Stomach smooth muscle (tissue), 2 donors: ENCODE results near the gene CPNE4.
"Not testable (repeated sequence)": the region's sequence is repeated elsewhere in the genome, so short reads cannot be mapped to it uniquely, and the experiment has no call there.

Source experiments
- H3K27ac ChIP-seq: one replicate; pipeline ENCODE4 v1.7.0; 2013; ENCODE audit warnings: mild to moderate bottlenecking, low read length, inconsistent platforms
- H3K27me3 ChIP-seq, 2 donors: one replicate each; pipeline ENCODE4 v1.7.0; 2013; ENCODE audit warnings: low read length in 2 of 2; ENCODE audit not compliant: insufficient read depth in 2 of 2, control insufficient read depth in 1 of 2
- H3K36me3 ChIP-seq, 2 donors: one replicate each; pipeline ENCODE4 v1.7.0; 2013; ENCODE audit warnings: low read length in 2 of 2; ENCODE audit not compliant: control insufficient read depth in 2 of 2, insufficient read depth in 2 of 2
- H3K4me1 ChIP-seq: one replicate; pipeline ENCODE4 v1.7.0; 2013; ENCODE audit warnings: low read length; ENCODE audit not compliant: control insufficient read depth, insufficient read depth
- H3K4me3 ChIP-seq, 2 donors: one replicate each; pipeline ENCODE4 v1.7.0; 2013; ENCODE audit warnings: low read length in 2 of 2
- H3K9ac ChIP-seq, 2 donors: one replicate each; pipeline ENCODE4 v1.7.0; 2013; ENCODE audit warnings: low read length in 2 of 2, mild to moderate bottlenecking in 1 of 2
- H3K9me3 ChIP-seq, 2 donors: one replicate each; pipeline ENCODE4 v1.7.0; 2013; ENCODE audit warnings: low read length in 2 of 2; ENCODE audit not compliant: control insufficient read depth in 2 of 2
- donor health status: healthy.
- donor health status: Pancreatic carcinoma.

CPNE4 gene

DNA sequence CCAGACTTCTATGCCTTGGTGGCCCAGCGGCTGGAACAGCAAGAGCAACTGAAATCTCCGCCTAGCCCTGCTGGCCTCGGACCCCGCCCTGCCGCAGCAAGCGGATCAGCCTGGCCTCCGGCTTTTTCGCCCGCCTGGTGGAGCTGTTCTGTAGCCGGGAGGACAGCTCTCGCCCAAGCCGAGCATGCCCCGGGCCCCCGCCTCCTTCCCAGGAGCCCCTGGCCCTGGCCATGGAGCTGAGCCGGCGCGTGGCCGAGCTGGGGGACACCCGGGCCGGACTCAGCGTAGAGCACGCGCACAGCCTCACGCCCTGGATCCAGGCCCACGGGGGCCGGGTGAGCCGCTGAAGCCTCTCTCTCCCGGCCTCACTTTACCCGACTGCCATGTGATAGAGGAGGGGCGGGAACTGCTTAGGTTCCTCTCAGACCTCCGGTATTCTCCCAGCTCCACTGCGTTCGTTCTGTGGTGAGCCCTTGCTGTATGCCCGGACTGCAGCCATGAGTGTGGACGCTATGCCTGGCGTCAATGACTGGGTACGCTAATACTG lies 507.9 kb downstream of the CPNE4 start:
- H3K4me3 ChIP-seq = peak overlapping the region; percentile 43 to 62
- no peaks in the 10 kb centered on the region for H3K36me3 ChIP-seq
- H3K4me1 ChIP-seq = peaks cover 5% of the 10 kb centered on the region
- peaks cover 2 to 12% of the 10 kb centered on the region in 2 donors for H3K27me3 ChIP-seq
- H3K27ac ChIP-seq = no peak overlapping the region
- H3K9ac ChIP-seq = peak overlapping the region in 1 of 2 donors; percentile 20
- no peaks in the 10 kb centered on the region for H3K9me3 ChIP-seq

DNA sequence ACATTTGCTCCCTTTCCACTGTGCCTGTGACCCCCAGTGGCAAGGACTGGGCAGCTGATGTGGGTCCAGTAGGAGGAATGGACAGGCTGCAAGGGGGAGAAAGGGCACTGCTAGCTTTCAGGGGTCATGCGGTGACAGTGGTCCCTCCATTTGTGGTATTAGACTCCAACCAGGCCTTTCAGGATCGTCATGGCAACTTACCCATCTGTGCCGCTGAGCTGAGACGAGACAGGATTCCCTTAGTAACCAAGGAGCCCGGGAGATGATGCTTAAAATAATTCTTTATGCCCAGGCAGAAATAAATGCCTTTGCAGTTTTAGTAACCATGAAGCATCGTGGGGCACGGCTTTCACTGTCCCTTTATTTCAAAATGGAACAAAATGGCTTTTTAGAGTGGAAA lies 516.1 kb downstream of the CPNE4 start:
- no peaks in the 10 kb centered on the region for H3K36me3 ChIP-seq
- no peak overlapping the region for H3K4me3 ChIP-seq
- H3K27ac ChIP-seq = no peak overlapping the region
- no peak overlapping the region for H3K9ac ChIP-seq
- H3K9me3 ChIP-seq = no peaks in the 10 kb centered on the region
- H3K27me3 ChIP-seq = no peaks in the 10 kb centered on the region
- H3K4me1 ChIP-seq = no peaks in the 10 kb centered on the region

DNA sequence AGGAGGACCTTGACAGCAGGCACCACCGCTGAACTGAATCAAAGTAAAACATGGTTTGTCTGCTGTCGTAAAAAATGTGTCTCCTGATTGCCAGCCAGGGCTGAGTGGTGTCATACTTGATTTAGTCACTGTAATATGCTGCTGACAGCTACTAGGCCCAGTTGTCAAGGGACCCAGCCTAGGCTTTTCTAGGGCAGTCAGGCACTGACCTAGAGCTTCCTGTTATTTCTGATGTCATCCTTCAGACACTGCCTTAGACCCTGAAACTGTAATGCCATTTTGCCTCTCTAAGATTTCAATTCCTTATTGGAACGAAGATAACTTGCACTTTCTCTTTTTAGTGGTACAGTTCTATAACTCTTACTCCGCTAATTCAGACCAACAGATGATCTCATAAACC lies 529.4 kb downstream of the CPNE4 start:
- Histone ChIP-seq H3K4me1 (peaks cover 6% of the 10 kb centered on the region), H3K4me3 (no peak overlapping the region), H3K9ac (no peak overlapping the region), H3K27ac (no peak overlapping the region), H3K36me3 (no peaks in the 10 kb centered on the region), H3K27me3 (no peaks in the 10 kb centered on the region), H3K9me3 (no peaks in the 10 kb centered on the region)

DNA sequence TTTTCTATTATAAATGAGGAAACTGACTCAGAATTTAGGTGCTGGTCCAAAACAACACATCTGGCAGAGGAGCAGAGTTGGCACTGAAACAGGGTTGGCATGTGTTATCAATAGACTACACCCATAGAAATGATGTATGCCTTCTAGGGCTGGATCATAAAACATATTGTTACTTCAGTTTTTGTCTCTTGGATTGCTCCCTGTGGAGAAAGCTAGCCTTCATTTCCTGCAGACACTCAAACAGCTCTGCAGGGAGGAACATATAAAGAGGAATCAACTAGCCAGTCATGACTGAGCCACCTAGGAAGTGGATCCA lies 531.5 kb downstream of the CPNE4 start:
- Histone ChIP-seq H3K27me3 (no peaks in the 10 kb centered on the region), H3K27ac (peak overlapping the region; percentile 46), H3K4me3 (peak overlapping the region; percentile 95 to 97), H3K4me1 (peaks cover 6% of the 10 kb centered on the region), H3K9ac (peak overlapping the region; percentile 92 to 99), H3K9me3 (no peaks in the 10 kb centered on the region), H3K36me3 (peaks cover 0 to 14% of the 10 kb centered on the region in 2 donors)

DNA sequence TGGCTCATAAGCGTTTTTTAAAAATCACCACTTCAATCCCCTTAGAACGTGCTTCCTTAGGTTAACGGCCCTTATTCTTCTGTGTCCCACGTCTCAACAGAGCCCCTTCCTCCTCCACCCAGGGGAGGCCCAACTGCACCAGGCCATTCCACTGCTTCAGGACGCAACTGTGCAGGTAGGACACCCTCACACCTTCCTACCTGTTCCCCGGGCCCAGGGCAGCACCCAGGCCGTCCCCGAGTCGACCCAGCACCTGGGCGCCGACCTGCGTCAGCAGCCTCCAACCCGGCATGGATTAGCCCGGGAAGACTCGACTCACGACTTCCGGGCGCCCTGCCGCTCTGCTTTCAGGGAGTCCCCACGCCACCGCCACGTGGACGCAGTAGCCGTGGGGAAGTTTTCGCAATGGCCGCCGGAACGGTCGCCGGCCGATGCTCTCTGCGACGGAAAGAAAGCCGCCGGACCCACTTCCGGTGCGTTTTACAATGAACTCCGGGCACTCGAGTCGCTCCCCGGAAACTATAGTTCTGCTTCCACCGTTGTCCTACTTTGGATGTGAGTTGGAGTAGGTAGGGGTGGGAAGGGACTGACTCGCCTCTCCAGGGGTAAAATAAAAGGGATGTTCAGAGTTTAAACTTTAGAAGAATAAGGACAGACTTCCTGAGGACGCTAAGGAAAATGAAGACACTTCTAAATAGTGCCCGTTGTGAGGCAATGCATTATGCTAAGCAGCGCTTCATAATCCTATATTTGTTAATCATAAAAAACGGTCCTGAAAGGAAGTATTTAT lies 532.1 kb downstream of the CPNE4 start, which contains the start of gene MRPL3:
Gene MRPL3 (minus strand): TSS at position 442 of the 790 bp plus-strand sequence. CDS start 150 bp downstream, at position 292.
- peak within 1 kb of the TSS; percentile 92 to 99 for H3K9ac ChIP-seq
- peaks cover 6% of the 10 kb centered on the region for H3K4me1 ChIP-seq
- H3K9me3 ChIP-seq = no peaks in the 10 kb centered on the region
- H3K36me3 ChIP-seq = peaks cover 3 to 17% of the 10 kb centered on the region in 2 donors
- H3K4me3 ChIP-seq = peak within 1 kb of the TSS; percentile 95 to 97
- H3K27me3 ChIP-seq = no peaks in the 10 kb centered on the region
- peak within 1 kb of the TSS; percentile 61 for H3K27ac ChIP-seq

DNA sequence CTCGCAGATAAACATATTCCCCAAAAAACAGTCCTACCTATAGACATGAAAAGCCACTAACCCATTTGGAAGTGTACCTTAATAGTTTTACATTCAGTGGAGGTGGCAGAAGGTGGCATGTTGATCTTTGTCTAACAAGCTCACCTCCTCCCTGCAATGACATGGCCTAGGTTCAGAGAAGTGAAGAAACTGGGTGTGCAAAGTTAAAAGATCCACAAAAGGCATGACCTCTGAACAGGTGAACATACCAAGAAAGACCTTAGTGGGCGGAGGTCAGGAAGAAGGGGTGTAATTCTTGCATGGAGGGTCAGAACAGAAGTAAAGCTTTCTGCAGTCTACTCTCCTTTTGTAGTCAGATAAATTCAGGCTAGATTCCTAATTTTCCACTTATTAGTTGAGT lies 532.9 kb downstream of the CPNE4 start:
- peaks cover 6% of the 10 kb centered on the region for H3K4me1 ChIP-seq
- no peaks in the 10 kb centered on the region for H3K9me3 ChIP-seq
- H3K4me3 ChIP-seq = peak overlapping the region; percentile 95 to 97
- no peaks in the 10 kb centered on the region for H3K27me3 ChIP-seq
- peak overlapping the region; percentile 92 to 99 for H3K9ac ChIP-seq
- H3K27ac ChIP-seq = peak overlapping the region; percentile 61
- peaks cover 5 to 19% of the 10 kb centered on the region in 2 donors for H3K36me3 ChIP-seq

DNA sequence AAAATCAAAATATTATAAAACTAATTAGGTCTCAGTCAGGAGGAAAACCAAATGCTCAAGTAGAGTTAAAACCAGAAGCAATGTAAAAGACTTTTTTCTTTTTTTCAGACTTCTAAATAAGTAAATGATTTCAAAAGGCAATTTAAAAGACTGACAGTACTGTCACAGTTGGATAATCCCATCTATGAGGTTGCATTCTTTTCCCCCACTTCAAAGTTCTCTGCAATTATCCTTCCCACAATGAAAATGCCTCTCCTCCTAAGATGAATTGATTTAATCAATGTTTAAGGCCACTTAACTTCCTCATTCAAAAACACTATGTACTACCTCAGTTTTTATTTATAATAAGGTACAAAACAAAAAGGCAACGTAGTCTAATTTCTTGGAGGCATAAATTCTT lies 540.1 kb downstream of the CPNE4 start:
- Histone ChIP-seq H3K9me3 (no peaks in the 10 kb centered on the region), H3K4me1 (no peaks in the 10 kb centered on the region), H3K4me3 (no peak overlapping the region), H3K36me3 (peaks cover 19 to 28% of the 10 kb centered on the region in 2 donors), H3K9ac (no peak overlapping the region), H3K27ac (no peak overlapping the region), H3K27me3 (no peaks in the 10 kb centered on the region)

DNA sequence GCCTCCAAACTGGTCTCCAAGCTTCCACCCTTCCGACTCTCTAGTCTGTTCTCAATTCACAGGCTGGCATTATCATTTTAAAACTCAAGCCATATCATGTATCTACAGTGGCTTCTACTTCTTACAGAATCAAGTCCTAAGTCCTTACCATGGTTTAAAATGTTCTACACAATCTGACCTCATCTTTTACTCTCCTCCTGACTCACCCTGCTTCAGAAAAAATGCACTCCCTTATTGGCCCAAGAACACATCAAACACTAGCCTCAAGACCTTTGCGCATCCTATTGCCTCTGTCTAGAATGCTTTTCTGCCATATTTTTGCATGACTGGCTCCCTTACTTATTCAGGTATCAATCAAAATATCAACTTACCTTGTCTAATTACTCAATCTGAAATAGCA lies 543.0 kb downstream of the CPNE4 start:
- no peaks in the 10 kb centered on the region for H3K27me3 ChIP-seq

DNA sequence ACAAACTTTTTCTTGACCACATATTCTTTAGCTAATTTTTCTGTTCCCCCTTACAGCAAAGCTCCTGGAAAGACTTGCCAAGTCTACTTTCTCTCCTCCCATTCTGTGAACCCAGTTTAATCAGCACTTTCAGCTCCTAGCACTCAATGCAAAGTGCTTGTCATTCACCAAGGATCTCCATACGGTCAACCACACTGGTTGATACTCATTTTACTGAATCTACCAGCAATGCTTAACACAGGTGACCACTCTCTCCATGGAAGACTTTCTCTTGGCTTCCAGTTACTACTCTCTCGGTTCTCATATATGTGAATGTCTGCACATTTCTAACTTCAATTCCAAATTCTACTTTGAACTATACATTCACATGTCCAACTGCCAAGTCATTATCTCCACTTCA lies 543.7 kb downstream of the CPNE4 start:
- Histone ChIP-seq H3K9ac (no peak overlapping the region), H3K27me3 (no peaks in the 10 kb centered on the region), H3K4me3 (no peak overlapping the region), H3K27ac (no peak overlapping the region), H3K36me3 (peaks cover 12 to 24% of the 10 kb centered on the region in 2 donors), H3K9me3 (no peaks in the 10 kb centered on the region), H3K4me1 (no peaks in the 10 kb centered on the region)

More for the DNA sequence above, 543.0 kb downstream of the CPNE4 start:
- H3K36me3 ChIP-seq = peaks cover 17 to 24% of the 10 kb centered on the region in 2 donors
- H3K4me1 ChIP-seq = no peaks in the 10 kb centered on the region
- no peaks in the 10 kb centered on the region for H3K9me3 ChIP-seq
- no peak overlapping the region for H3K9ac ChIP-seq
- H3K4me3 ChIP-seq = no peak overlapping the region
- no peak overlapping the region for H3K27ac ChIP-seq

DNA sequence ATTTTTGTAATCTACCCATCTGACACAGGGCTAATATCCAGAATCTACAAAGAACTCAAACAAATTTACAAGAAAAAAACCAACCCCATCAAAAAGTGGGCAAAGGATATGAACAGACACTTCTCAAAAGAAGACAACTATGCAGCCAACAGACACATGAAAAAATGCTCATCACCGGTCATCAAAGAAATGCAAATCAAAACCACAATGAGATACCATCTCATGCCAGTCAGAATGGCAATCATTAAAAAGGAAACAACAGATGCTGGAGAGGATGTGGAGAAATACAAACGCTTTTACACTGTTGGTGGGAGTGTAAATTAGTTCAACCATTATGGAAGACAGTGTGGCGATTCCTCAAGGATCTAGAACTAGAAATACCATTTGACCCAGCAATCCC lies 548.3 kb downstream of the CPNE4 start:
- H3K4me3 ChIP-seq, H3K9ac ChIP-seq, H3K27ac ChIP-seq, H3K9me3 ChIP-seq, H3K27me3 ChIP-seq, H3K4me1 ChIP-seq: not testable (repeated sequence)
- peaks cover 13 to 14% of the 10 kb centered on the region in 2 donors for H3K36me3 ChIP-seq

DNA sequence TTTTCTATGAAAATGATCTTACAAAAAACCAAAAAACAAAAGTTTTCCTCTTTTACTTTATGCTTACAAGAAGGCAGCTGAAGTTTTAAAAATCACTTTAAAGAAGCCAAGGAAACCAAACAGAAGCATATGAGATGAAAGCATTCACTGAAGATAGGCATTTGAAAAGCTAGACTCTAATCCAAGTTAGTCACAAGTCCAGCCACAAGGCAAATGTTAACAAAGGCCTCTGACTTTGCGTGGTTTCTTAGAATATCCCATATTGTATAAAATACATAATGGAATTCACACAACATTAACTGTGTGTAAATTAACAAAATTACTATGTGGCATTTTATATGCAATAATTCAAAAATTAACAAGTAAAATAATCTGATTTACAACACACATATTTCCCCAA lies 549.7 kb downstream of the CPNE4 start:
- no peak overlapping the region for H3K27ac ChIP-seq

More for the DNA sequence above, 549.7 kb downstream of the CPNE4 start:
- no peaks in the 10 kb centered on the region for H3K4me1 ChIP-seq
- no peaks in the 10 kb centered on the region for H3K27me3 ChIP-seq
- no peaks in the 10 kb centered on the region for H3K9me3 ChIP-seq
- no peak overlapping the region for H3K9ac ChIP-seq
- peaks cover 13 to 18% of the 10 kb centered on the region in 2 donors for H3K36me3 ChIP-seq
- no peak overlapping the region for H3K4me3 ChIP-seq
